Measurements from ENCODE around the gene LY86. TPM values are rescaled to one million over a fixed set of nuclear protein-coding genes. Genes with fewer than 3 reads are reported as not detected.

LY86 gene
- polyA plus RNA-seq, 1 of the 3 experiments (the other 2 are of a cell fraction) = not detected

DNA sequence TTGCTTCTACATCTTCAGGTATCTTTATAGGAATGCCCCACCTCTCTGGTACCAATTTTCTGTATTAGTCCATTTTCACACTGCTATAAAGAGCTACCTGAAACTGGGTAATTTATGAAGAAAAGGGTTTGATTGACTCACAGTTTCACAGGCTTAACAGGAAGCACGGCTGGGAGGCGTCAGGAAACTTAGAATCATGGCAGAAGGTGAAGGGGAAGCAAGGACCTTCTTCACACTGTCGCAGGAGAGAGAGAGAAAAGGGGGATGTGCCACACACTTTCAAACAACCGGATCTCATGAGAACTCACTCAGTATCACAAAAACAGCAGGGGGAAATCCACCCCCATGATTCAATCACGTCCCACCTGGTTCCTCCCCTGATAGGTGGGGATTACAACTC, 24.4 kb upstream of the LY86 start:
- POLR2A ChIA-PET = no interaction called here
- Histone ChIP-seq H3K27ac (ENCODE audit: low read depth in 2 of 2, low read length in 1 of 2) (no peak overlapping the region), H3K36me3 (replicated peaks in 1 of 2; ENCODE audit: control insufficient read depth in 1 of 2, insufficient read depth in 2 of 2, low read length in 1 of 2) (no peaks in the 10 kb centered on the region), H3K9ac (no peak overlapping the region), H3F3A (replicated peaks; ENCODE audit: insufficient read depth) (no peaks in the 10 kb centered on the region), H3K27me3 (ENCODE audit: insufficient read depth) (no peaks in the 10 kb centered on the region; the same call in 1 of the 2 replicates), H3K4me2 (no peak overlapping the region), H3K4me1 (ENCODE audit: control insufficient read depth in 1 of 2, insufficient read depth in 2 of 2, low read depth in 1 of 2, low read length in 1 of 2) (no peaks in the 10 kb centered on the region; a peak in 1 of 4 replicates), H3K79me2 (ENCODE audit: insufficient read depth) (no peaks in the 10 kb centered on the region), H2AFZ (ENCODE audit: low read depth) (no peak overlapping the region), H3K9me3 (no peaks in the 10 kb centered on the region), H4K20me1 (ENCODE audit: insufficient read depth) (no peaks in the 10 kb centered on the region), H3K4me3 (ENCODE audit: low read depth in 2 of 2, low read length in 1 of 2) (no peak overlapping the region), H3K9me2 (no peaks in the 10 kb centered on the region)
- WGBS (ENCODE audit: low lambda C conversion rate) = 1% methylated on average over 5 of the region's 5 CpGs
- TF ChIP-seq, protein P1, sequence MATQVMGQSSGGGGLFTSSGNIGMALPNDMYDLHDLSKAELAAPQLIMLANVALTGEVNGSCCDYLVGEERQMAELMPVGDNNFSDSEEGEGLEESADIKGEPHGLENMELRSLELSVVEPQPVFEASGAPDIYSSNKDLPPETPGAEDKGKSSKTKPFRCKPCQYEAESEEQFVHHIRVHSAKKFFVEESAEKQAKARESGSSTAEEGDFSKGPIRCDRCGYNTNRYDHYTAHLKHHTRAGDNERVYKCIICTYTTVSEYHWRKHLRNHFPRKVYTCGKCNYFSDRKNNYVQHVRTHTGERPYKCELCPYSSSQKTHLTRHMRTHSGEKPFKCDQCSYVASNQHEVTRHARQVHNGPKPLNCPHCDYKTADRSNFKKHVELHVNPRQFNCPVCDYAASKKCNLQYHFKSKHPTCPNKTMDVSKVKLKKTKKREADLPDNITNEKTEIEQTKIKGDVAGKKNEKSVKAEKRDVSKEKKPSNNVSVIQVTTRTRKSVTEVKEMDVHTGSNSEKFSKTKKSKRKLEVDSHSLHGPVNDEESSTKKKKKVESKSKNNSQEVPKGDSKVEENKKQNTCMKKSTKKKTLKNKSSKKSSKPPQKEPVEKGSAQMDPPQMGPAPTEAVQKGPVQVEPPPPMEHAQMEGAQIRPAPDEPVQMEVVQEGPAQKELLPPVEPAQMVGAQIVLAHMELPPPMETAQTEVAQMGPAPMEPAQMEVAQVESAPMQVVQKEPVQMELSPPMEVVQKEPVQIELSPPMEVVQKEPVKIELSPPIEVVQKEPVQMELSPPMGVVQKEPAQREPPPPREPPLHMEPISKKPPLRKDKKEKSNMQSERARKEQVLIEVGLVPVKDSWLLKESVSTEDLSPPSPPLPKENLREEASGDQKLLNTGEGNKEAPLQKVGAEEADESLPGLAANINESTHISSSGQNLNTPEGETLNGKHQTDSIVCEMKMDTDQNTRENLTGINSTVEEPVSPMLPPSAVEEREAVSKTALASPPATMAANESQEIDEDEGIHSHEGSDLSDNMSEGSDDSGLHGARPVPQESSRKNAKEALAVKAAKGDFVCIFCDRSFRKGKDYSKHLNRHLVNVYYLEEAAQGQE (IDR thresholded peaks at IDR 0.05; ENCODE audit: low read depth, low read length) = no peak
- TF ChIP-seq EZH2phosphoT487 (IDR thresholded peaks at IDR 0.05; ENCODE audit: borderline replicate concordance, low read depth) = no peak
- TF ChIP-seq ELF1 (IDR thresholded peaks at IDR 0.05) = no peak
- no peak for TF ChIP-seq NFIC (IDR thresholded peaks at IDR 0.05; ENCODE audit: borderline replicate concordance)
- no peak for TF ChIP-seq GATA2 (CRISPR knock-in tag; IDR thresholded peaks at IDR 0.05)
- TF ChIP-seq, protein P2, sequence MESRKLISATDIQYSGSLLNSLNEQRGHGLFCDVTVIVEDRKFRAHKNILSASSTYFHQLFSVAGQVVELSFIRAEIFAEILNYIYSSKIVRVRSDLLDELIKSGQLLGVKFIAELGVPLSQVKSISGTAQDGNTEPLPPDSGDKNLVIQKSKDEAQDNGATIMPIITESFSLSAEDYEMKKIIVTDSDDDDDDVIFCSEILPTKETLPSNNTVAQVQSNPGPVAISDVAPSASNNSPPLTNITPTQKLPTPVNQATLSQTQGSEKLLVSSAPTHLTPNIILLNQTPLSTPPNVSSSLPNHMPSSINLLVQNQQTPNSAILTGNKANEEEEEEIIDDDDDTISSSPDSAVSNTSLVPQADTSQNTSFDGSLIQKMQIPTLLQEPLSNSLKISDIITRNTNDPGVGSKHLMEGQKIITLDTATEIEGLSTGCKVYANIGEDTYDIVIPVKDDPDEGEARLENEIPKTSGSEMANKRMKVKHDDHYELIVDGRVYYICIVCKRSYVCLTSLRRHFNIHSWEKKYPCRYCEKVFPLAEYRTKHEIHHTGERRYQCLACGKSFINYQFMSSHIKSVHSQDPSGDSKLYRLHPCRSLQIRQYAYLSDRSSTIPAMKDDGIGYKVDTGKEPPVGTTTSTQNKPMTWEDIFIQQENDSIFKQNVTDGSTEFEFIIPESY (IDR thresholded peaks at IDR 0.05; ENCODE audit: borderline replicate concordance, low read depth) = no peak
- TF ChIP-seq NRF1 (IDR thresholded peaks at IDR 0.05; ENCODE audit: low read depth, low read length) = no peak
- TF ChIP-seq, protein P3, sequence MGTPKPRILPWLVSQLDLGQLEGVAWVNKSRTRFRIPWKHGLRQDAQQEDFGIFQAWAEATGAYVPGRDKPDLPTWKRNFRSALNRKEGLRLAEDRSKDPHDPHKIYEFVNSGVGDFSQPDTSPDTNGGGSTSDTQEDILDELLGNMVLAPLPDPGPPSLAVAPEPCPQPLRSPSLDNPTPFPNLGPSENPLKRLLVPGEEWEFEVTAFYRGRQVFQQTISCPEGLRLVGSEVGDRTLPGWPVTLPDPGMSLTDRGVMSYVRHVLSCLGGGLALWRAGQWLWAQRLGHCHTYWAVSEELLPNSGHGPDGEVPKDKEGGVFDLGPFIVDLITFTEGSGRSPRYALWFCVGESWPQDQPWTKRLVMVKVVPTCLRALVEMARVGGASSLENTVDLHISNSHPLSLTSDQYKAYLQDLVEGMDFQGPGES (IDR thresholded peaks at IDR 0.05; ENCODE audit: low read depth, low read length) = no peak
- TF ChIP-seq FOXJ3 (CRISPR knock-in tag; IDR thresholded peaks at IDR 0.05) = no peak
- CTCF ChIA-PET = no interaction called here
- DNase-seq = no peak

DNA sequence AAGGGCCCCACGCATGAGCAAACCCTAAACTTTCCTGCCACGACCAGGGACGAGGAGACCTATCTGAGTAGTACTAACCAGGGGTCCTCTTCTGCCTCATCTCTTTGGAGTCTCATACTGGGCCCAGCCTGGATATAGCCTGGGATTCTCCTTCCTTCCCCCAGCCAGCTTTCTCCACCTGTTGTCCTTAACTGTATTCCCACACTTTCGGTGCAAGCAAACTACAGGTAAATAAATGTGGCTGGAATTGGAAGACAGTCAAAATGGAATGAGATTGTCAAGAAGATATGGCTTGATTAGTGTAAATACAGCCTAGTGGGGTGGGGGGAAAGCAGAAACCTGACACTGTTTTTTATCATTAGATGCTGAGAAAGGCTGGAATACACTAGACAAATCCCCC, 23.5 kb upstream of the LY86 start:
- no peak for DNase-seq
- no peaks in the 10 kb centered on the region for H3F3A ChIP-seq (replicated peaks; ENCODE audit: insufficient read depth)
- CTCF ChIA-PET = no interaction called here
- H3K27me3 ChIP-seq (ENCODE audit: insufficient read depth) = no peaks in the 10 kb centered on the region; the same call in 1 of the 2 replicates
- no peak overlapping the region for H3K9ac ChIP-seq
- POLR2A ChIA-PET = no interaction called here
- H3K4me3 ChIP-seq (ENCODE audit: low read depth in 2 of 2, low read length in 1 of 2) = no peak overlapping the region
- no peaks in the 10 kb centered on the region; a peak in 1 of 4 replicates for H3K4me1 ChIP-seq (ENCODE audit: control insufficient read depth in 1 of 2, insufficient read depth in 2 of 2, low read depth in 1 of 2, low read length in 1 of 2)
- no peaks in the 10 kb centered on the region for H3K9me2 ChIP-seq
- no peaks in the 10 kb centered on the region for H3K36me3 ChIP-seq (replicated peaks in 1 of 2; ENCODE audit: control insufficient read depth in 1 of 2, insufficient read depth in 2 of 2, low read length in 1 of 2)
- no peak overlapping the region for H3K4me2 ChIP-seq
- no peak overlapping the region for H2AFZ ChIP-seq (ENCODE audit: low read depth)
- no peaks in the 10 kb centered on the region for H3K79me2 ChIP-seq (ENCODE audit: insufficient read depth)
- no peaks in the 10 kb centered on the region for H4K20me1 ChIP-seq (ENCODE audit: insufficient read depth)
- H3K27ac ChIP-seq (ENCODE audit: low read depth in 2 of 2, low read length in 1 of 2) = no peak overlapping the region
- H3K9me3 ChIP-seq = no peaks in the 10 kb centered on the region
- 2% methylated on average over 4 of the region's 4 CpGs for WGBS (ENCODE audit: low lambda C conversion rate)
- TF ChIP-seq TAF1 (IDR thresholded peaks at IDR 0.05; ENCODE audit: borderline replicate concordance, low read depth, low read length) (no peak), RCOR1 (IDR thresholded peaks at IDR 0.05; ENCODE audit: low read length) (no peak), NFIC (IDR thresholded peaks at IDR 0.05; ENCODE audit: borderline replicate concordance) (no peak), RFX5 (IDR thresholded peaks at IDR 0.05; ENCODE audit: low read length) (no peak), FOXM1 (IDR thresholded peaks at IDR 0.05; ENCODE audit: low read depth) (no peak)
